Muscle of arm (tissue), 12 donors: ENCODE results near the gene AATF. TPM values are rescaled to one million over a fixed set of nuclear protein-coding genes. Genes with fewer than 3 reads are reported as not detected.

Experiments
- DNase-seq: peaks from one replicate; pipeline ENCODE4 v3.0.0-alpha.2; 2013
- polyA plus RNA-seq, 12 donors: library from polyadenylated mRNA; unstranded; fragments of 120-200 nt; gene quantifications; one replicate each; pipeline ENCODE4 v1.2.1, GENCODE V29; 2013; ENCODE audit not compliant: insufficient read length in 12 of 12

AATF gene
- polyA plus RNA-seq, 12 donors: 19.8 to 54.2 (median 22.9) TPM; not detected in 1

DNA sequence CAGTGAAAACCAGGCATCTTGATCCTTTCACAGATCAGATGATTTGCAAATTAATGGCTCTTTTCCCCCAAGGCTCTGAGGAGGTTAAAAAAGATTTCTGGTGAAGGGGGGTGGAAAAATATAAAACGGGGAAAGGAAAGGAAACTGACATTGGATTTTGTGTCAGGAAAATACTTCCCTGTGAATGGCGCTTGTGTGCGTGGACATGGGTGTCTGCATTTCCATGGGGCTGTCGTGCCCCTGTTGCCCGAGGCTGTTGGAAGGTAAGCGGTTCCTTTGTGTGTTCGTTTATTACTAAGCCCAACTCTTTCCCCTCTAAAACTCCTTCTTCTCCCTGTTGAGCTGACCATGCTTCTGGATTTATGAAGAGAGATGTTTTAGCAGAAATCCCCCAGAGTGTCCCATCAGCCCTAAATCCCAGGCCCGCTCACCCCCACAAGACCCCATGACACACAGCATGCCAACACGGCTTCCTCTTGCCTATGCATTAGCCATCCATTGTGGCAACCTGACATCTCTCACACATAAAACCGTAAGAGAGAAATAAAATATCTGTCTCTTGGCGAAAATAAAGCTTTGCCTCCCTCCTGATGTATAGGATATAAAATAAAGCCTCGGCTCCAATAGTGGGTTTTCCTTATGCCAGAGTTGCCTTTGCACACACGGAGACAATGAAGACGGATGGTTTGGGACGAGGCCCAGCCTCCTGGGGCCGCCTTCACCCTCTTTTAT is 18.7 kb upstream of the AATF start:
- DNase-seq: no peak

DNA sequence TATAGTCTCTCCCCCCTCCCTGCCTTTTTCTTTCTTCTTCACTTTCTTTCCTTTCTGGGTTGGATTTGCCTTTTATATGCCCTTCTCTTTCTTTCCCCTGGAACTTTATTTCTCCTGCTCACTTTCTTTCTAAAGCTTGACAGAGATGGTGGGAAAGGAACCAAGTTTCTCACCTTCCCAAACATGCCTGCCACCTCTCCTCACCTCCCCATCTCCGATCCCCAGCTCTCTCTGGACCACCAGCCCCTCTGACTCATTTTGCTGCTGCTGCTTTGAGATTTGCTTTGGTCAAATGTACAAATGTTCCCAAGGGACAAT is 18.2 kb upstream of the AATF start:
- no peak for DNase-seq

DNA sequence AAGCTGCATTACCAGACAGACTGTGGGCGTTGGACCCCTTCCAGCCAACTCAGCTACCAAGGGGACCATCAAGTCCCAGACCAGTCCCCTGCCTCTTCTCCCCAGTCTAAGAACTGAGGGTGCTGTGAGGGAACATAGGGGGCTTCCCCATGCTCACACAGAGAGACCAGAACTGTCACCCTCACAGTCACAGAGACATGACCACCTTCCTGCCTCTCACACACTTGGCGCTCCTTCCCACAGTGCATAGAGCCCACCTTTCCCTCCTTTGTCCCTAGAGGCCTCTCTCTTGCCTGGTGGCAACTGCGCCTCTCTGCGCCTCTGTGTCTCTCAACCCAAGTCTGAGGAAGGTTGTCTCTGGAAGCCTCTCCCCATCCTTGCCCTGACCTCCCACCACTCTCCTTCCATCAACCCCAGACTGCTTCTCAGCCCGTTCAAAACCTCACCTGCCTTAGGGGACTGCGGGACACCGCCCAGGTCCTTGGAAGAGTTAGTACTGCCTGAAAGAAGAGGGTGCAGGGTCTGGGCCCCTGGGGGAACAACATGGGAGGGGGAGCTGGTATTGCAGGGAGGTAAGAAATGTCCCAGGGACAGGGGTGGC is 17.6 kb upstream of the AATF start:
- no peak for DNase-seq

DNA sequence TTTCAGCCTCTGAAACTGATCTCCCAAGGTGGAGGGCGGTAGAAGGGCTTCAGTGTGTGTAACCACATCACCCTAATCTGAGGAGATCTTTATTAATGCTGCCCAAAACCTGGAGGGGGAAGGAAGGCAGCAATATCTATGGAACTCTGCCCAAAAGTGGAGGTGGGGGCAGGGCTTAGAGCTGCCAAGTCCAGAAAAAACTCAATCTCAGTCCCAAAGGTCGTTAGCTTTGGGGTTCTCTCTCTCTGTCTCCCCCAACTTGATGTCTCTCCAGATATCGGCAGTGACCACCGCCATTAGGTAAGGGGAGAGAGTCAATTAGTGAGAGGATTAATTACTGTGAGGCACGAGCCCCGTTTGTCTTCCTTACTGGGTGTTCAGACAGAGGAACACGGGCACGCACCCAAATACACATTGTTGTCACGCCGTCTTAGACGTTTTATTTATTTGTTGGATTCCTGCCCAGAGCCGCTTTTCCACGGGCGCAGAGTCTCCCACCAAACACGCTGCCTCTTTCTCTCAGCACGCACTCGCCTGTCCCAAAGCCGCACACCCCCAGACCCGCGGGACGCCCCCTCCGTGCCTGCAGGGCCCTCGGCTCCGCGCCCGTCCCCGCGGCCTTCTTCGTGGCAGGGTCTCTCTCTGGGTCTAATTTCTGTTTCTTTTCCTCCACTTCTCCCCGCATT is 16.9 kb upstream of the AATF start:
- DNase-seq: no peak

DNA sequence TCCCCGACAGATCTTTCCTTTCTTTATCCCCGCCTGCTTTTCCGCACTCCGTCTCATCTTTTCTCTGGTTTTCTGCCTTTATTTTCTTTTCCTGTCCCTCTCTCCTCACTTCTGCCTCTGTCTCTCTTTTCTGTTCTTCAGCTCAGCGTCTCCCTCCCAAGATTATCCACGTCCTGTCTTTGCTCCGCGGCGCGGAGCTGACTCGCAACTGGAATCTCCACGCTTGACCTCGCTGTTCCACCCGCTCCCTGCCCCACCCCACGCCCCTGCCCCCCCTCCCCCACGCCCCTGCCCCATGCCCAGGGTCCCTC is 16.4 kb upstream of the AATF start:
- DNase-seq: no peak

DNA sequence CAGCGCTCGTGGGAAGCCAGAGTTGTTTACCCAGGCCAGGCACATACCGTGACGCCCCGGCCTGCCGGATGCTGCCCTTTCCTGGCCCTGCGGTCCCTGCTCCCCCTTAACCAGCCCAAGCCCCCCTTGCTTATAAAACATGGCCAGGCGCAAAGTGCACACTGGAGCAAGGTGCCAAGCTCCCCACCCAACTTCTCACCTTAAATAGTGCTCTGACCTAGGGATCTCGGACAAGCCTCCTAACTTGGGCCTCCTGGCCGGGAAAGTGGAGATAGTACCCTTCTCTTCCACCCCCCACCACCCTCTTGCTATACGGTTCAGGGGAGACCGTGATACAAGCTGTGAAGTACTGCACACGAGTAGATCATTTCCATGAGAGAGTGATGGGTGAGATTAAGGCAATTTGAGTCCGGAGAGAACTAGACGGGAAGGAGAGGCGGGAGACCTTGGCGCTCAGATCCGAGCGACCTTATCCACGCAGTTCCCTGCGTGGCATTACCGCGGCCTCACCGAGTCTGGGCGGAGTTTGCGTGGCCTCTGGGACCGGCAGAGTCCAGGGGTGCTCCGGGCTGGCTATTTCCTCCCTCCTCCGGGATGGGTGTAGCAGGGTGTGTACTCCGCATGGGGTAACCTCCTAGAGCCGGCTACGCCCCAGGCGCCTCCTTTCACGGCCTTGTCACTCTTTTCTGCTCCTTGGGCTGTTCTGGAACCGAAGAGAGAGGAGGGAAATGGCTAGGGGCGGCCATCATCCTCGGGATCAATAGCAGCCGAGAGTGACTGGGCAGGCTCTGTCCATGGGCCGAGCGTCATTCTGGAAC is 15.9 kb upstream of the AATF start:
- DNase-seq: no peak

DNA sequence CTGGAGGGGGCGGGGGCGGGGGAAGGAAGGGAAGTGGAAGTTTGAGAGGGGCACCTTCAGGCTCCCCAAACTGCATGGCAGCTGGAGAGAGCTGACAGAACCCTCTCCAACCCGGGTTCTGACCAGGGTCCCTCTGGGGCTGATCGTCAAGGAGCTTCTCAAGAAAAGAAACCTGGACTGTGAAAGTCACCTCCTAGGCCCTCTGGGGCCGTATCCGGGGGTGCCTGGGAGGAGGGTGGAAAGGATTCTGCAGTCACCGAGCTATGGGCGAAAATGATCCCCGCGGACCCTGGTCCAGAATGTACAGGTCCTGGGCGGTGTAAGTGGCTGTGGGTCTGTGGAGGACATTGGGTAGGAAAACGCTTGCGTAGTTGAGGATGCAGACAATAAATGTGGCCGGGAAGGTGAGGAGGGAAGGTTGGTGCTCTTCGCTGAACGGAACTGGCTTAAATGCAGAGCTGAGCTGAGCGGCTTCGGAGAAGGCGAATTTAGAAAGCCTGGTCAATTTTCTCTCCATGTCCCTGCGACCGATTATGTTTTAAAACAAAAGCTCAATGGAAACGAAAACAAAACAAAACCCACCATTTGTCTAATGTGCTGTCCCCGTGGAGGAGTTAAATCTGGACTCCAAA is 15.1 kb upstream of the AATF start:
- no peak for DNase-seq

DNA sequence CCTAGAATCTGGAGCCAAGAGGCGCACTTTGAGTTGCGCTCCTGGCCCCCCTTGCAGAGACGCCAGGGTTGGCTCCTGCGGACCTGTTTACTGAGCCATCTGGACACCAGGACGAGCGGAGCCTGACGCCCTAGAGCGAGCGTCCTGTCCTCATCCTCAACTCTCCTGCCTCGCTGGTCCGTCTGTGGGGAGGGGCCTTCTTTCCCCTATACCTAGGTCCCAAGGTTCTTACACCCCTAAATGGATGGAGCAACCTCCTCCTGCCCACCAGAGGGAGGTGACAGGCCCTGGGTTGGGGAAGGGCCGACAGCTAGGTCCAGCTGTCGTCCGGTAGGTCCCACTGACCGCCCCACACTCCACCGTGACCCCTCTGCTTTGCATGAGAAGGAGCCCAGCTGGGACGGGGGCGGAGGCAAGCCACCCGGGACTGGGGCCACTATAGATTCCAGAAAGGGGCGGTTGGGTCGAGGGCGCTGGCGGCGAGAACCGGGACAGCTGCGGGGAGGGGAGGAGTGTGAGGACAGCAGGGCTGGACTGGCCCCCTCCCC is 14.5 kb upstream of the AATF start:
- DNase-seq: no peak

DNA sequence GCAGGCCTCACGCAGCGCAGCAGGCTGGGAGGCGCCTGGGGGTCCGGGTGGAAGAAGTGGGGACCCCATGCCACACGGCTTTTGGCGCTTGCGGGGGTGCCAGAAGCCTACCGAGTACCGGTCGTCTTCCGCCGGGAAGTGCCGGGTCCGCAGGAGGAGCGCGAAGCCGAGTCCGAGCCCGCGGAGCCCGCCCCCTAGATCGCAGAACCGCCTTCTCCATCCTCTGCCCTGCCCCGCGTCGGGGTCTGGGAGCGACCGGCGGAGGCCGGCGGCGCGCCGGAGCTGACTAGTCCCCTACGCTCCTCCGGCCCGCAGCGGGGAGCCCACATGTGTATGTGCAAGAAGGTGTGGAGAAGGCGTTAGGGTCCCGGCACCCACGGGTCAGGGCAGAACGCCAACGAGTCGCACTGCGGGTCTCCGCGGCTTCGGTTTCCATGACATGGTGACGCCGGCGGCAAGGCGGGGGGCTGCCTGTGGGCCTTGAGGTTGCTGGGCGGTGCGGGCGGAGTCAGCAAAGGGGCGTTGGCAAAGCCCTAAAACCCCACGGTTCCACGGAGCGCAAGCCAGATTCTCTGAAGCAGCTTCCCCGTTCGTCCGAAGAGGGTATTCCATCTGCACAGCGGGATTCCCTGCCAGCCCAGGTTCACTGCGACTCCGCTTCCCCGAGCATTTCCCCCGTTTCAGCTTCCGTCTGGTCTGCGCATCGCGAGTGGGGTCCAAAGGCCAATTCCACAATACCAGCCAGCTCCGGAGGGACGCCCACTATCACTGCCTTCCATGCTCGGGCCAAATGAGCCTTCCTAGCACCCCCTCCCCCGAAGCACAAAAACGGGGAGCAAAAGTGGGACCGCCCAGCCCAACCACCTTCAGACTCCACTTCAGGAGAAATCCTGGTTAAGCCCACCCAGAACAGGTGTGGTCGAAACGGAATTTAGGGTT is 13.8 kb upstream of the AATF start:
- DNase-seq: no peak

DNA sequence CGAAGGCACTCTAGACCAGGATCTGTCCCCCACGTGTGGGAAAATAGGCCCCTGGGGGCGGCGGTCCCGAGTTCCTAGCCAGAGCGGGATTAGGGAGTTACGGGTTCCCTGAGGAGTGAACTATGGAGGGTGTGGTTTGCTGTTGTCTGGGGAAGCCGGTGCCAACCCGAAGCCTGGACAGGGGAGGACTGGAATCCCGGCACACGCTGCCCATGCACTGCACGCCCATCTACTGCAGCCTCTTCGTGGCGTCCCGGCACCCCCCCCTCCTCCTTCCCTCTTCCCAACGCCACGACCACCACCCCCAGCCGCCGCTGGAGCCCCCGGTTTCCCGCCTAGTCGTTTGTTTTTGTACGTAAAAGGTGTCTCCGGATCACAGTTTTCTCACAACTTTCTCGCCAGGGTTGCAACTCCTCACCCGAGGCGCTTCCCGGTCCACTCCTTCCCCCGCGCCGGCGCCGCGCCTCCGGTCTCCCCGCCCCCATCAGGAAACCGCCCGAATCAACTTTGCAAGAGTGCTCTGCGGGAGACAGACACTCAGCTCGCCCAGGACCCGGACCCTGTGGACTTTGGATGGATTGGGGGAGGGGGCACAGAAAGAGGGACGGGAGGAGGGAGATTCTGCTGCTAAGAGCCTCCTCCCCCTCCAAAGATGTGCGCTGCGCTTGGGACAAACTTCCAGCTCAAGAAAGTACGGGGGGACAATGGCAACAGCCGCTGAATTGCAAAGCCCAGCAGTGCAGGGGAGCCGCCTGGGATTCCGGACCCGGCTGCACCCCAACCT is 12.9 kb upstream of the AATF start:
- DNase-seq: no peak

DNA sequence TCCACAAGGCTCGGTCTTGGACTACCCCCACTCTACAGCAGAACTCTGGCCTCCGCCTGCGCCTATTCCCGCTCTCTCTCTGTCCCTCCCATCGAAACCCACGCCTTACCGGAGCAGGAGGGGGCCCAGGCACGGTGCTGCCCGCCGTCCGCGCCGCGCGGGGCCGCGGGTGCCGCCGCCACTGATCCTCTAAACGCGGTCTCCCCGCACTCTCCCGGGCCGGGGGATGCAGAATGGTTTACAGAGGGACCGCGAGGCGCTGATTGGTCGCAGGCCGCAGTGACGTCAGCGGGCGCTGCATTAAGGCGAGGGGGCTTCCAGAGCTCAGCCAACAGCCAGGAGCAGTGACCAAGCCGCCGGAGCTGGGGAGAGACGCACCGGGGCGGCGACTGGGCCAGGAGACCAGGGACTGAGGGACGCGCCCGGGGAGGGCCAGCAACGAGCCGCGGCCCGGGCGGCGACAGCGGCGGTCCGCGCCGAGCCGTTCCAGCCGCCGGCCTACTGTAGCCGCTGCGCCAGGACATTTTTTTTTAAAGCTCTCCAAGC is 12.2 kb upstream of the AATF start:
- no peak for DNase-seq

DNA sequence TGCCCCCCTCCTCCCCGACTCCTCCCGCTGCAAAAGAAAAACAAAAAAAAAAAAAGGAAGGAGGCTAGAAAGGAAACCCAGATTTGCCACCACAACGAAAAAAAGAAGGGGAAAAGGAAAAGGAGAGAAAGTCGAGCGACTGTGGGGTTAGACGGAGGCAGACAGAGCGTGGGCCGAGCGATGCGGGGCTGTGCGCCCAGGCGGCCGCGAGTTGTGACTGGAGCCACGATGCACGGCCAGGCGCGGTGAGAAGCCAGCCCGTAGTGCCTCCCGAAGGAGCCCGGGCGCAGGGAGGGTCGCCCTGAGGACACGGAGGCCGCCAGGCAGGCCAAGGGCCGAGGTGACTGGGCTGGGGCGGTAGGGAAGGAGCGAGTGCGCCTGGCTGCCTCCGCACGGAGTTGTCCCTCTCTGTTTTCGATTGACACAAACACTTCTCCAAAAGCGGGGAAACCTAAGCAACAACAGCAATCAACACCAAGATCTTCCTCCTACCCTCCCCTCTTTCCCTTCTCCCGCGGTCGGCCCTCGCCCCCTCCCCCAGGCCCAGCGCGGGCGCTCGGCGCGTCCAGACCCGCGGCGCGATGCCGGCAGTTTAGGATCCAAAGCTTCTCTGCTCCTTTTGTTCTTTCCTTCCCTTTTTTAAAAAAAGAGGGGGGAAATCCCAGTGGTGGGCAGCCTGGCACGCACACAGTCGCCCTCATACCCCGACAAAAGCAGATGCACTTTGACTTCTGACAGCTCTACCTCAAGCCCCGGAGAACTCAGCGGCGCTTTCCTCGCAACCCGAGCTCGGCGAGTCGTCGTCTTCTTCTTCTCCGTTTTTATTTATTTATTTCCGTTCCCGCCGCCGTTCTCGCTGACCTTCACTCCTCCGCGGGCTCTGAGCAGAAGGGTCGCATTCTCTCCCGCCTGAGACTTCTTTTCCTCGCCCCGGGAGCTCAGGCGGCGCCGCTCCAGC is 11.5 kb upstream of the AATF start, which contains the start of gene LHX1:
LHX1 (plus strand) TSS at position 475 of the 958 bp plus-strand sequence. CDS start 723 bp downstream, outside the sequence.
- no peak for DNase-seq

DNA sequence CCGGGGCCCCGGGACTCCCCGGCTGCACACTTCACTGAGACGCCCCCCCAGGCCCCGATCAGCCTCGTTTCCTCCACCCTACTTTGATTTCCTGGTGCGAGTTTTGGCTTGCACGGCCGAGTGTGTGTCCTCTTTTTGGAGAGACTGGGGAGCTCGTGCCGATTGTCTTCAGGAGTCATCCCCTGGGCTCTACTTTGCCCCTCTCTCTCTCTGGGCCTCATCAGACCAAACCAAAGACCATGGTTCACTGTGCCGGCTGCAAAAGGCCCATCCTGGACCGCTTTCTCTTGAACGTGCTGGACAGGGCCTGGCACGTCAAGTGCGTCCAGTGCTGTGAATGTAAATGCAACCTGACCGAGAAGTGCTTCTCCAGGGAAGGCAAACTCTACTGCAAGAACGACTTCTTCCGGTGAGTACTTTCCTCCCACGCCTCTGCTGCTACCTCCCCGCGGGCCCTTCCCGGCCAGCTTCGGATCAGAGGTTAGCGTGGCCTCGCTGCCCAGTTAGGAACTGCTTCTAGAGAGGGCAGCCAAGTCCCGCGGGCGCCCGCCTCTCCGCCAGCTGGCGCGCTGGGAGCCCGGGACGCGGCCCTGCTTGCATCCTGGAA is 10.7 kb upstream of the AATF start:
- DNase-seq: no peak

DNA sequence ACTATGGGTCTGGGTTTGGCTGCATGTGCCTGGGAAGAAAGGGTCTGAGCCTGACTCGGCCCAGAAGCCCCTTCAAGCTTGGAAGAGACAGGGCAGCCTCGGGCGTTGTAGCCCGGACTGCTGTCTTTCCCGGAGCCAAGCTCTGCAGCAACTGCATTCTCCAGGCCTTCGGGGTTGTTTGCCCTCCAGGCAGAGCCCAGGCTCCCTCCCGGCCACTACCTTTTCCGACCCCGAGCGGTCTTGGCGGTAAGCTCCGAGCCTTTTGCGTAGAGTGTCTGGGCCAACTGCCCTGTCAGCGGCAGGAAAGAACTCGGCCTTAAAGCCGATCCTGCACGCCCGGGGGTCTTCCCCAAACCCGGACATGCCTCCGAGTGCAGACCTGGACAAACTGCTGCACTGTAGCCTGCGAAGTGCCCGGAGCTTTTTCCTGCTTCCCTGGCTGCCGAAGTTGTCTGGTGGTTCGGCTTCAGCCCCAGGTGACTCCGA is 10.1 kb upstream of the AATF start:
- DNase-seq: no peak

DNA sequence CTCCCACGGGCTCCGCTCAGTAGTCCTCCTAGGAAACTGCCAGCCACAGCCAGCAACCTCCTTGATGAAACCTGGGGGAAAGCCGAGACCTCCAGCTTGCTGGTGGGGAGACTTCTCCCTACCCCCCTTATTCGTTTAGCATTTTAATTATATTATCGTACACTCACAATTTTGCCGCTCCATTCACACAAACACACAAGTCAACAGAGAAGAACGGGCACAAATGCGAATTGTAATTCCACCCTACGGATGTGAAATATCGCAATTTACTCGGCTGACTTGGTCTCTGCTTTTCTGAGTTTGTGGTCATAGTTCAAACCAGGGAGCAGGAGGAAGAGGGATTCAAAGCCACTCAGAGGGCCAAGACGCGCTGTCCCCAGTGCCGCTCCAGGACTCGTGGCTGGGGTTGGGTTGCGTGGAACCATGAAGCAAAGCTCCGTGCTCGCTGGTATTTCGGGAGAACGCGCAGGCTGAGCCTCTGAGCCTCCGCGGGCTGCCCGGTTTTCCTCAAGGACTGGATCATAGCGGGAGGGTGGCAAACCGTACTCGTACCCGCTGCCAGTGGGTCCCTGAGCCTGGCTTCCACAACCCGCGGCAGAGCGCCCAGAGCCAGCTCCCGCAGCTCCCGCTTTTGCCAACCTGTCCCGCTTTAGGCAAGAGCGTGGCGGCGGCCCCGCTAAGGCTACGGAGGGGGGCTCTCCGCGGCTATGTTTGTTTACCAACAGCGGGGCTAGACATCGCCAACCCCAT is 9.5 kb upstream of the AATF start:
- no peak for DNase-seq

DNA sequence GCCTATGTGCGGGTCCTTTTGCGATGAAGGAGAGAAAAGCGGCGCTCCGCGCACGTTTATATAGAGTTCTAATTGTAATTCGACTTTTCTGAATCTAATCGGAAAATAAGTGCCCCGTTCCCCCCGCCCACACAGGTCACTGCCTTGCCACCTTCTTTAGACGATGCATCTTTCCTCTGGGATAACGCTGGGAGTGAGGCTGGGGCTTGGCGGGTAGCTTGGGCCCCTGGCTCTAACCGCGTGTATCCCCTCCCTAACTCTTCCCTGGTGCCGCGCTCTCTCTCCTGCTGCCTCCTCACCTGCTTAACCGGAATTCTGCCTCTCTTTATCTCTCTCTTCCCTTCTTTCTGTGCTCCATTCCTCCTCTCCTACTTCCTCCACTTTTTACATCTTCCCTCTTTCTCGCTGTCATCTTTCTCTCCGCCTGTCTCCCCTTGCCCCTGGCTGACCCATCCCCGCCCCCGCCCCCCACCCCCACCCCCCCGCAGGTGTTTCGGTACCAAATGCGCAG is 8.9 kb upstream of the AATF start:
- DNase-seq: no peak
